ENCODE measurements around the gene CBLC.
A peak's percentile ranks its signal among the peaks of the same experiment; 100 is the strongest.
"Not testable (repeated sequence)": the region's sequence is repeated elsewhere in the genome, so short reads cannot be mapped to it uniquely, and the experiment has no call there.

CBLC gene

GRCh38 chr19:44765949-44766335, 11.7 kb upstream of the CBLC start:
- no peak for DNase-seq

DNA sequence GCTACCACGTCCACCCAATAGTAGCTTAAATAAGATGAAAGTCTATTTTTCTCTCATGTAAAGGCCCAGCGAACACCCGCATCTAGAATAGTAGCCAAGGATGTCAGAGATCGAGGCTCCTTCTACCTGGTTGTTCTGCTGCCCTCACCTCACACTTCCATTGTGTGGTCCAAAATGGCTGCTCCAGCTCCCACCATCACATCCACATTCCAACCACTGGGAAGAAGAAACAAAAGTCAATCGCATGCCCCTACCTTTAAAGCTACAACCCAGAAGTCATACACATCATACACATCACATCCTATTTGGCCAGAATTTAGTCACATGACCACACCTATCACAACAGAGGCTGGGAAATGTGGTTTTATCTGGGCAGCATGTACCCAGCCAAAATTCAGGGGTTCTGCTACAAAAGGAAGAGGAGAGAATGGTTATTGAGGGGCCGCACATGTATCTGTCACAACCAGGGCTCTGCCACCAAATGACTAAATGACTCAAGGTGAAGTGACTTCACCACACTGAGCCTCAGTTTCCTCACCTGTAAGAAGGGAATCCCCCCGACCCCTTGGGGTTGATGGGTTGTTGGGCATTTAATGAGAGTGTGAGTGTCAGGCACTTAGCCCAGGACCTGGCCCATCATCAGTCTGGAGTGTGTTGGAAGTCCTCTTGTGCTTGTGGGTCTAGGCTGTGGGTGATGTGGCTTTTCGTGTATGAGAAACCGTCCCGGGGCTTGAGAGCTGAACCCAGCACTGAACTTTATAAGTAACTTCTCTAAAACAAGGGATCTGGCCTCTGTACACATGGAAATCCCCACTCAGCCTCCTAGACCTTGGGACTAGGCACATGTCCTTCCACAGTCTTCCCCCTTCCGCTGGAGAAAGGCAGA, 10.2 kb upstream of the CBLC start:
- no peak for DNase-seq

- peak; percentile 91 to 98 (median 97) for DNase-seq
Observed at GRCh38 chr19:44770550-44771257, 7.0 kb upstream of the CBLC start.

DNA sequence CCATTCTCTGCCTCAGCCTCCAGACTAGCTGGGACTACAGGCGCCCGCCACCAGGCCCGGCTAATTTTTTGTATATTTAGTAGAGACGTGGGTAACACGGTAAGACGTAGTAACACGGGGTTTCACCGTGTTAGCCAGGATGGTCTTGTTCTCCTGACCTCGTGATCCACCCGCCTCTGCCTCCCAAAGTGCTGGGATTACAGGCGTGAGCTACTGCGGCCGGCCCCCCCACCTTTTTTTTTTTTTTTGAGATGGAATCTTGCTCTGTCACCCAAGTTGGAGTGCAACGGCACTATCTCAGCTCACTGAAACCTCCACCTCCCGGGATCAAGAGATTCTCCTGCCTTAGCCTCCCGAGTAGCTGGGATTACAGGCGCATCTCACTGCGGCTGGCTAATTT, 5.5 kb upstream of the CBLC start:
- DNase-seq: not testable (repeated sequence)

DNA sequence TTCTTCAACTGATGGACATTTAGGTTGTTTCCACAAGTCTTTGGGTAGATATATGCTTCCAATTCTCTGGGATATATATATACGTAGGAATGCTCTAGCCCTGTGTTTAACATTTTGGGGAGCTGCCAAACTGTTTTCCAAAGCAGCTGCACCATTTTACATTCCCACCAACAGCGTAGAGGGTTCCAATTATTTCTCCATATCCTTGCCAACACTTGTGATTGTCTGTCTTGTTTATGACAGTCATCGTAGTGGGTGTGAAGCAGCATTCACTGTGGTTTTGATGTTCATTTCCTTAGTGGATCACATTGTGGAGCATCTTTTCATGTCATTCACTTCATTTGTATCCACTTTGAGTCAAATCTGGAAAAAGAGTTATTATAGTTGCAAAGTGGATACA, 4.7 kb upstream of the CBLC start:
- no peak for DNase-seq

DNA sequence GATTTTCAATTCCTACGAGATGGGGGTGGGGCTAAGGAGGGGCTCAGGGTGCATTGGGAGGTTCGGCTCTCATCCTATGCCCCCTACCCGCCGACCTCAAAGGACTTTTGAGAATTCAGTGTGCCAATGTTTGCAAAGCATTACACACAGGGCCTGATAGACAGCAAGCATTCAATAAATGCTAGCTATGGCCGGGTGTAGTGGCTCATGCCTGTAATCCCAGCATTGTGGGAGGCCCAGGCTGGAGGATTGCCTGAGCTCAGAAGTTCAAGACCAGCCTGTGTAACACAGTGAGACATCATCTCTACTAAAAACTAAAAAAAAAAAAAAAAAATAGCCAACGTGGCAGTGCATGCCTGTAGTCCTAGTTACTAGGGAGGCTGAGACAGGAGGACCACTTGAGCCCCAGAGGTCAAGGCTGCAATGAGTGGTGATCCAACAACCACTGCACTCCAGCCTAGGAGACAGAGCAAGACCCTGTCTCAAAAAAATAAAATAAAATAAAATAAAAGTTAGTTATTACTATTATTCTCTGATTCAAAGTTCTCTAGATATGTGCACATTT, 1.9 kb upstream of the CBLC start:
- no peak for DNase-seq

- no peak for DNase-seq
Observed at GRCh38 chr19:44776402-44777096, 1.1 kb upstream of the CBLC start.

- DNase-seq: no peak
Observed at GRCh38 chr19:44779150-44779549, 1.5 kb downstream of the CBLC start.

DNA sequence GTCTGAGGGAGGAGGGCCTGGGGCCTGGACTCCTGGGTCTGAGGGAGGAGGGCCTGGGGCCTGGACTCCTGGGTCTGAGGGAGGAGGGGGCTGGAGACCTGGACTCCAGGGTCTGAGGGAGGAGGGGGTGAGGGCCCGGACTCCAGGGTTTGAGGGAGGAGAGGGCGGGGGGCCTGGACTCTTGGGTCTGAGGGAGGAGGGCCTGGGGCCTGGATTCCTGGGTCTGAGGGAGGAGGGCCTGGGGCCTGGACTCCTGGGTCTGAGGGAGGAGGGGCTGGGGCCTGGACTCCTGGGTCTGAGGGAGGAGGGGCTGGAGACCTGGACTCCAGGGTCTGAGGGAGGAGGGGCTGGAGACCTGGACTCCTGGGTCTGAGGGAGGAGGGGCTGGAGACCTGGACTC, 4.0 kb downstream of the CBLC start:
- DNase-seq: not testable (repeated sequence)

GRCh38 chr19:44782729-44783128, 5.0 kb downstream of the CBLC start:
- no peak for DNase-seq

DNA sequence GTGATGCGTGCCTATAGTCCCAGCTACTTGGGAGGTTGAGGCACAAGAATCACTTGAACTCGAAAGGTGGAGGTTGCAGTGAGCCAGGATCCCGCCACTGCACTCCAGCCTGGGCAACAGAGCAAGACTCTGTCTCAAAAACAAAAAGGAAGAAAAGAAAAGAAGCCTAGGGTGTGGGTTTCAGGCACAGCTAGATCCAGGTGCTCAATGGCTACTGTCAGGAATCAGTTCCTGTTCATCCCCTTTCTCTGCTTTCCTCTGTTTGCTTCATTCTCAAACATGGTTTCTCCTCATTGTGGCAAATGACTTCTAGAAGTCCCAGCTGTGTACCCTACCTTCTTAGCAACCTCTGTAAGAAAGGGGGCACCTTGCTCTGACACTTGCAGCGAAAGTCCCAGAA, 5.9 kb downstream of the CBLC start:
- no peak for DNase-seq

- DNase-seq: no peak
Observed at GRCh38 chr19:44785271-44785670, 7.6 kb downstream of the CBLC start.

DNA sequence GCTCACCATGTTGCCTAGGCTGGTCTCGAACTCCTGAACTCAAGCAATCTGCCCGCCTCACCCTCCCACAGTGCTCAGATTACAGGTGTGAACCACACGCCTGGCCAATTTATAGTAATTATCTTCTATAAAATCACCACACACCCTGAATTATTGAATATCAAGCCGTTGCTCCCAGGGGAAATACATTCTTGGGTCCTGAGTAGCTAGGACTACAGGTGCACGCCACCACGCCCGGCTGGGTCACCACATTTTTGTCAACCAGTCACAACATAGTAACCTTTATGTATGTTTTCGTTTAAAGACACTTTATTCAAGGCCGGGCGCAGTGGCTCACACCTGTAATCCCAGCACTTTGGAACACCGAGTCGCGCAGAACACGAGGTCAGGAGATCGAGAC, 8.3 kb downstream of the CBLC start:
- DNase-seq: no peak

GRCh38 chr19:44788971-44789370, 11.3 kb downstream of the CBLC start:
- DNase-seq: no peak

DNA sequence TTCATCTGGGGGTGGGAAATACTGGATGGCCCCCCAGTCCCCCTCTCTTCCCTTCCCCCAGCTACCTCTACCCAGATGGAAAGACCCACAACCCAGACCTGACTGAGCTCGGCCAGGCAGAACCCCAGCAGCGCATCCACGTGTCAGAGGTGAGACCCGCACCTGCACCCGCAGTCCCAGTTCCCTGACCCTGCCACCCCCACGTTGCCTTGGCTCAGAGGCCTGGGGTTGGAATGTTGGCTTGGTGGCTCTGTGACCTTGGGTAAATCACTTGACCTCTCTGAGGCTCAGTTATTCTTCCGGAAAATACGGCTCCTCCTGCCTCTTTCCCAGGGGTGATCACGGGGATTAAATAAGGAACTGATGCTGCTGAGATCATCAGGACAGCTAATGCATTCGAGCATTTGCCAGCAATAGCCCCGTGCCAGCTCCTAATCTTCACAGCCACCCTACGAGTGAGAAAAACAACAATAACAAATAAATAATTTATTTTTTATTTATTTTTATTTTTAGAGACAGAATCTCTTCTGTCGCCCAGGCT, 12.3 kb downstream of the CBLC start:
- no peak for DNase-seq

- DNase-seq: no peak
Observed at GRCh38 chr19:44792281-44792680, 14.6 kb downstream of the CBLC start.

DNA sequence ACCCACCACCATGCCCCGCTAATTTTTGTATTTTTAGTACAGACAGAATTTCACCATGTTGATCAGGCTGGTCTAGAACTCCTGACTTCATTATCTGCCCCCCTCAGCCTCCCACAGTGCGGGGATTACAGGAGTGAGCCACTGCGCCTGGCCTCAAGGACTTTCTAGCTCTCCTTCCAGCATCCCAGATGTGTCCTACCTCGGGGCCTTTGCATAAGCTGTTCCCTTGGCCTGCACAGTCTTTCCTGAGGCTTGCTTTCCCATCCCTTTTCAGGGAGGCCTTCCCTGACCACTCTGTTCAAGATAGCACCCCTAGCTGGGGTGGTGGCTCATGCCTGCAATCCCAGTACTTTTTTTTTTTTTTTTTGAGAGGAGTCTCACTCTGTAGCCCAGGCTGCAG, 16.9 kb downstream of the CBLC start:
- no peak for DNase-seq

- DNase-seq: no peak
Observed at GRCh38 chr19:44795398-44795987, 17.8 kb downstream of the CBLC start.

GRCh38 chr19:44796701-44797115, 19.0 kb downstream of the CBLC start:
- DNase-seq: no peak

DNA sequence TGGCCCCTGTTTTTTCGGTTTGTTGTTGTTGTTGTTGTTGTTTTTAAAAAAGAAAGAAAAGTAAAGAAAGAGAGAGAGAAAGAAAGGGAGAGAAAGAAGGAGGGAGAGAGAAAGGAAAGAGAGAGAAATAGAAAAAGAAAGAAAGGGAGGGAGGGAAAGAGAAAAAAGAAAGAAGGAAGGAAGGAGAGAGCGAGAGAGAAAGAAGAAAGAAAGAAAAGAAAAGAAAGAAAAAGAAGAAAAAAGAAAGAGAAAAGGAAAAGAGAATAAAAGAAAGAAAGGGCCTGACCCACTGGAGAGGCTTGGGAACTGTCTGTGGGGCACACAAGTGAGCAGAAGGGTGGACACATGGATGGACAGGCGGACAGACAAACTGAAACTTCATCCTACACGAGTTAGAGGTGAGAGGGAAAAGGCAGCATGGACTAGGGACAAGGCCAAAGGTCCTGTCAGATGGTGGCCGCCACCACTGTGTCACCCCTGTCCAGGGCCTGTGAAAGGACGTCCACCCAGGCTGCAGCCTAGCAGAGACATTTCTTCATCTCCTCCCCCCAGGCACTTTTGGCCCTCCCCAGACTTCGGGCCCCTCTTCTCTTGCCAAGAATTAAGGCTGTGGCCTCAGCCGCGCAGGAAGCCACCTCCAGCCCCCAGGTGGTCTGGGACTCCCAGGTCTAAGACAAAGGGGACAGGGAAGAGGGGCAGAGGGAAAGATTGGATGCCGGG, 22.1 kb downstream of the CBLC start:
- DNase-seq: no peak

DNA sequence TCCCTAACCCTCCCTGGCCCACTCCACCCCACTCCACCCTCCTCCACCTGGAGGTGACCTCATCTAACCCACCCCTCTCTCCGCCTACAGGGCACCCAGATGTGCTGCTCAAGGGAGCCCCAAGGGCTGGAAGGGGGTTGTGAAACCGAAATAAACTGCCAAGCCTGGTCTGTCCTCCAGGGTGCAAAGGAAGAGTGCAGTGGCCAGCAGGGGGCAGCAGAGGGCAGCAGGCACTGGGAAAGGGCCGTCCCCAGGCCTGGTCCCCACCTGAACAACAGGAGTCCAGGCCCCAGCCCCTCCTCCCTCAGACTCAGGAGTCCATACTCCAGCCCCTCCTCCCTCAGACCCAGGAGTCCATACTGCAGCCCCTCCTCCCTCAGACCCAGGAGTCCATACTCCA, 22.8 kb downstream of the CBLC start:
- DNase-seq: peak; percentile 54 to 78 (median 74)
